HG02885 (cell line): ENCODE results near the gene PSMC5.
A peak's percentile ranks its signal among the peaks of the same experiment; 100 is the strongest.
"Not testable (repeated sequence)": the region's sequence is repeated elsewhere in the genome, so short reads cannot be mapped to it uniquely, and the experiment has no call there.

Experiments
- ATAC-seq: cut with Tn5 transposase; IDR thresholded peaks from one replicate; pipeline ENCODE4 v1.9.1; 2021; ENCODE audit warnings: mild to moderate bottlenecking; ENCODE audit not compliant: unreplicated experiment, poor library complexity

PSMC5 gene

GRCh38 chr17:63827002-63827800, at the start of gene PSMC5, which contains the start of gene FTSJ3:
PSMC5 (plus strand) TSS chr17:63827431; CDS start chr17:63827491, 60 bp downstream.
FTSJ3 (minus strand) TSS chr17:63827663; CDS start chr17:63826902, 761 bp downstream.
- peak; percentile 88 for ATAC-seq

- no peak for ATAC-seq
These were observed 46.7 kb upstream of the PSMC5 start for GRCh38 chr17:63780507-63780906.

- ATAC-seq = no peak
These were observed 46.3 kb upstream of the PSMC5 start for GRCh38 chr17:63780928-63781327.

- ATAC-seq = no peak
These were observed 43.7 kb upstream of the PSMC5 start for GRCh38 chr17:63783522-63783921.

GRCh38 chr17:63785556-63785955, 41.7 kb upstream of the PSMC5 start:
- no peak for ATAC-seq

GRCh38 chr17:63786117-63786516, 41.1 kb upstream of the PSMC5 start:
- ATAC-seq = no peak

GRCh38 chr17:63786971-63787711, 40.1 kb upstream of the PSMC5 start:
- no peak for ATAC-seq

- ATAC-seq = no peak
These were observed 37.2 kb upstream of the PSMC5 start for GRCh38 chr17:63790057-63790456.

- ATAC-seq = no peak
These were observed 35.0 kb upstream of the PSMC5 start for GRCh38 chr17:63792055-63792729.

- not testable (repeated sequence) for ATAC-seq
These were observed 30.9 kb upstream of the PSMC5 start for GRCh38 chr17:63796375-63796774.

- no peak for ATAC-seq
These were observed 28.6 kb upstream of the PSMC5 start for GRCh38 chr17:63798572-63799106.

GRCh38 chr17:63800783-63801182, 26.4 kb upstream of the PSMC5 start:
- no peak for ATAC-seq

- no peak for ATAC-seq
These were observed 22.9 kb upstream of the PSMC5 start for GRCh38 chr17:63804328-63804727.

- ATAC-seq = no peak
These were observed 21.6 kb upstream of the PSMC5 start for GRCh38 chr17:63805591-63805990.

GRCh38 chr17:63809970-63810369, 17.3 kb upstream of the PSMC5 start:
- ATAC-seq = no peak

GRCh38 chr17:63816123-63816522, 11.1 kb upstream of the PSMC5 start:
- ATAC-seq = no peak

- ATAC-seq = no peak
These were observed 10.6 kb upstream of the PSMC5 start for GRCh38 chr17:63816669-63817068.

GRCh38 chr17:63817736-63818385, 9.4 kb upstream of the PSMC5 start:
- no peak for ATAC-seq

- no peak for ATAC-seq
These were observed 8.1 kb upstream of the PSMC5 start for GRCh38 chr17:63819131-63819530.
